Cardiac fibroblast (primary cell): ENCODE data around the gene CA10.

ENCODE experiments used
- DNase-seq, 2 donors: peaks; one replicate each; pipeline versions ENCODE4 v3.0.0 to v3.0.0-alpha.2; 2010; ENCODE audit warnings: low read depth in 2 of 2
- H3K4me3 ChIP-seq, 2 donors: replicated peaks in 1 of 2; 1 replicate in 1 of 2; 2 replicates in 1 of 2; pipeline ENCODE4 v1.5.1; 2011; ENCODE audit warnings: low read depth in 2 of 2, low read length in 2 of 2, mild to moderate bottlenecking in 2 of 2, moderate library complexity in 1 of 2
- CTCF ChIP-seq: IDR thresholded peaks from one replicate; pipeline ENCODE4 v1.5.1; 2011; ENCODE audit warnings: low read depth, mild to moderate bottlenecking, low read length, inconsistent platforms

CA10 gene

DNA sequence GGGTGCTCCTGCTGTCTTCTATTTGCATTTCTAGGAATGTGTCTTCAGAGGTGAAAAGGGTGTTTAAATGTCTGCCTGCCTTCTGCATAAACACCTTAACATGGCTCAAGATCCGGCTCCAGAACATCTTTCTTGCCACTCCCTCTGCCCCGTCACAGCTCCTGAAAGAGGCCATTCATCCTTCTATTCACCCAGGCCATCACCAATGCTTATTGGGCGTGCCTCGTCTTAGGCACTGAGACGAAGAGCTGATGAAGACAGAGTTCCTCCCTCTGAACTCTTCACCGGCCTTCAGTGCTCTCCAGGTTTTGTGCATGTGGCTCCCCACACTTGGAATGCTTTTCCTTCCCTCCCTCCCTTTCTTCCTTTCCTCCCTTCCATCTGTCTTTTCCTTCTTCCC, 511.4 kb downstream of the CA10 start:
- no peak for TF ChIP-seq CTCF

GRCh38 chr17:51646539-51646938, 512.0 kb downstream of the CA10 start:
- no peak overlapping the region for H3K4me3 ChIP-seq
- TF ChIP-seq CTCF: no peak
- no peak for DNase-seq

More for the DNA sequence above, 511.4 kb downstream of the CA10 start:
- DNase-seq: no peak
- no peak overlapping the region for H3K4me3 ChIP-seq

- TF ChIP-seq CTCF: no peak
- H3K4me3 ChIP-seq: no peak overlapping the region
- no peak for DNase-seq
Measured at GRCh38 chr17:51645056-51645455, 513.5 kb downstream of the CA10 start.

- no peak overlapping the region for H3K4me3 ChIP-seq
- no peak for DNase-seq
- no peak for TF ChIP-seq CTCF
Measured at GRCh38 chr17:51643702-51644490, 514.6 kb downstream of the CA10 start.

DNA sequence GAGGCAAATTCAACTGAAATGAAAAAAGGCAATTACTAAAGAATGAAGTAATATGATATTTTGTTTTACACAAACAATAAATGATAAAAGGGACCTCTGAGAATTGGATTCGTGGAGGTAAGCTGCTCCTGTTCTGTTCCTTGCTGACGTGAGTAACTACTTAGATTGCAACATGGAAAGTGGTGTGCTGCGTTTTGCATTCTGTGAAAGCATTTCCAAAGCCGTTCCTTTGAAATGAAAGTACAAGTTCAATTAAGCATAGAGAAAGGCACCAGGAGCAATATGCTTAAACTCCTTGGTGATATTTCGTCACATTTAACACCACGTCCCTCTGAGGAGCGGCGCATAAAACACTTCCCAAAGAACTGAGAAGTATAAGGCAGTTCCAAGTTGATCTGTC, 516.5 kb downstream of the CA10 start:
- H3K4me3 ChIP-seq: no peak overlapping the region
- DNase-seq: no peak
- no peak for TF ChIP-seq CTCF

- no peak overlapping the region for H3K4me3 ChIP-seq
- peak in 1 of 2 donors; percentile 1 for DNase-seq
- no peak for TF ChIP-seq CTCF
Measured at GRCh38 chr17:51640108-51640622, 518.3 kb downstream of the CA10 start.
